Activated naive CD4-positive, alpha-beta T cell (primary cell): Measurements from ENCODE around the gene PIK3C2G.

Experiments used
- DNase-seq, 4 experiments: peaks; one replicate each; lab custom pipeline; 2025; lab: John Stamatoyannopoulos, UW

Gene PIK3C2G

DNA sequence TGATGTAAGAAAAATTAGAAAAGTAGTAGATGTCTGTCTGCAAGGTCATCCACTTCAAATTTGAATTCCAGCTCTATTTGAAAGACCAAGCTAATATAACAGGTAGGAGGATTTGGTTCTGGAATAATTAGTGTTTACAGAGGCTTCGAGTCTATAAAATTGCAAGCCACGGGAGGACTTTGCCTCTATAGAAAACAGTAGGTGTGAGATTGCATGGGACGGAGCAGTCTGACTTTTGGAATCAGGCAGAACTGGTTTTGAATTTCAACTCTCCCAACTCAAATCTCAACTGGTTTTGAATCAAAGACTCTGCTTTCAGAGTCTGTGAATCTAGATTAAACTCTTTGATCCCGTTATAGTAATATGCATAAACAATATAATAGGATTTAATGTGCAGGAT, 82.4 kb downstream of the PIK3C2G start:
- no peak for DNase-seq

GRCh38 chr12:18345021-18345735, 83.9 kb downstream of the PIK3C2G start:
- no peak for DNase-seq

DNA sequence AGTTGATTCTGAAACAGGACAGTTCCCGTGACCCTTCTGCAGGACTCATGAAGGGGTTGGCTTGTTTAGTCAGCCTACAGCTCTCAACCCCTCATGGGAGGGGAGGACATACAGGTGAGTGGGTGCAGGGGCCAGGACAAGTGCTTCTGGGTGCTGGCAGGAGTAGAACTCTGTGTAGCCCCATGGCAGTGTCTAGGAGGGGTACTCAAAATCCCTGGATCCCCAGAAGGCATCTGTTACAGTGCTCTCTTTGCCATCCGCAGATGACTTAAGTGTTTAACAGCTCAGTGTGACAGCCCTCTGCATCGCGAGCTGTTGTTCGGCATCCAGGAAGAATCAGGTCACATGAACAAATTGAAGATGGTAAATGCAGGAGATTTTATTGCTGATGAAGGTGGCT, 91.0 kb downstream of the PIK3C2G start:
- DNase-seq, result no peak

GRCh38 chr12:18355429-18355828, 94.1 kb downstream of the PIK3C2G start:
- DNase-seq, result no peak

- no peak for DNase-seq
Measured at GRCh38 chr12:18358077-18358476, 96.8 kb downstream of the PIK3C2G start.

- DNase-seq, result no peak
Measured at GRCh38 chr12:18358930-18359329, 97.6 kb downstream of the PIK3C2G start.

- DNase-seq, result no peak
Measured at GRCh38 chr12:18361433-18361832, 100.1 kb downstream of the PIK3C2G start.

DNA sequence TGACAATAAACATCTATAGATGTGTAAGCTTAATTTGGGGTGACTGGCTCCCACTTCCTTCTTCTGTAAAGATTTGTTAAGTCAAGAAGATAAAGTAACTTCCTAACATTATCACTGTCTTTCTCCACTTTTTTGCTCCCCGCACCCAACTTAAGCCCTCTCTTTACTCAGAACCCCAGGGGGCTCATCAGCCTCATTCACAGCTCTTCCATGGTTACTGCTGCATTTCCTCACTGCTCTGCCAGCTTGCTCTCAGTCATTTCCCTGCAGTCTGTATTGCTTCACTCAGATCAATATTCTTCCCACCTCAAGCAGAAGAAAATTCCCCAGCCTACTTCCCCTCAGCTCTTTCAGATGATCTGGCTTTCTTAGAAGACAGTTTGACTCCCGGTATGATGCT, 102.0 kb downstream of the PIK3C2G start:
- no peak for DNase-seq

- no peak for DNase-seq
Measured at GRCh38 chr12:18368594-18368993, 107.3 kb downstream of the PIK3C2G start.

- DNase-seq, result no peak
Measured at GRCh38 chr12:18373181-18373580, 111.9 kb downstream of the PIK3C2G start.

DNA sequence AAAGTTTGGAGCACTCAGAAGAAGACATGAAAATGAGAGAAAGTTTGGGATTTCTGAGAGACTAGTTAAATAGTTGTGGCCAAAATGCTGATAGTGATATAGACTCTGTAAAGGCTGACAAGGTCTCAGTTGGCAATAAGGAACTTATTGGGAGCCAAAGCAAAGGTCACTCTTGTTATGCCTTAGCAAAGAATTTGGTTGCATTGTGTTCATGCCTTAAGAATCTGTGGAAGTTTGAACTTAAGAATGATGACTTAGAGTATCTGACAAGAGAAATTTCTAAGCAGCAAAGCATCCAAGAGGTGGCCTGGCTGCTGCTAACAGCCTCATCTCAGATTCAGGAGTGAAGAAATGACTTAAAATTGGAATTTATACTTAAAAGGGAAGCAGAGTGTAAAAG, 113.8 kb downstream of the PIK3C2G start:
- no peak for DNase-seq

- DNase-seq, result no peak
Measured at GRCh38 chr12:18375583-18375982, 114.3 kb downstream of the PIK3C2G start.

DNA sequence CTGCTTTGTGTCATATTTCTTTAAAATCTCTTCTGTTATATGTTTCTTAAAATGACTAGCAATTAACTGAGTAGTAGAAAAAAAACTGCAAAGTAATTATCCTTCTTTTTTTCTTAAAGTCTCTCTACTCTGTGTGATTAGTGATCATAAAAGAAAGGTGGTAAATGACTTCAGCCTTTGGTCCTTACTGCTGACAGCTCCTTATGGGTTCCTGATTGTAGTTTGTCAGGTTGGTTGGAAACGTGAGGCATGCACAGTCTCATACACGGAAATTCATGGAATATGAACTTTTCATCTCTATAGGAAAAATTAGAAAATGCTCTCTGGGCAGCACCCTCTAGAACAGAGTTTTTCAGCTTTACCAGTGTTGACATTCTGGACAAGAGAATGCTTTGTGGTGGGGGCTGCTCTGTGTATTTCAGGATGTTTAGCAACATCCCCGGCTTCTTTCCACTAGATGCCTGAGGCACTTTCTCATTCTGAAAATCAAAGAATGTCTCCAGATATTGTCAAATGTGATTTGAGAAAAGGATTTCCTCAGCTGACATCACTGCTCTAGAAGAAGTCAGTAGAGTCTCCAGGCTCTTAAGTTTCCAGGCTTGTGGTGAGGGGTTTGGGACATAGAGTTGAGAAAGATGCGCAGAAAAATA, 121.0 kb downstream of the PIK3C2G start:
- DNase-seq, result no peak

GRCh38 chr12:18383203-18383602, 121.9 kb downstream of the PIK3C2G start:
- no peak for DNase-seq

DNA sequence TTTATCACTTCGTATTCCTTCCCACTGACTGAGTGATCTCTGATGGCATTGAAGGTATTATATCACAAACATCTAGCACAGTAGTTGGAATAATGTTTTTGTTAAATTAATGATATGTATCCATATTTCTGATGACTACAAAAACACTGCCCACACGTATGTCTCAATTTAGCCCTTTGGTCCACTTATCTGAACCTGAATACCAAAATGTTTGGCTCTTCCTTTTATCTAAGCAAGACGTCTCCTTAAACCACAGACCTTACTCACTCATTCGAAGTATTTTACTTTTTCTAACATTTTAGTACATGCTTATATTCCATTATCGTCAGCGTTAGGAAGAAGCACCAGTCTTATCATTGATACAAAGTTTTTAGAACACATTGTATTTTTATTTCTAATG, 126.4 kb downstream of the PIK3C2G start:
- no peak for DNase-seq

DNA sequence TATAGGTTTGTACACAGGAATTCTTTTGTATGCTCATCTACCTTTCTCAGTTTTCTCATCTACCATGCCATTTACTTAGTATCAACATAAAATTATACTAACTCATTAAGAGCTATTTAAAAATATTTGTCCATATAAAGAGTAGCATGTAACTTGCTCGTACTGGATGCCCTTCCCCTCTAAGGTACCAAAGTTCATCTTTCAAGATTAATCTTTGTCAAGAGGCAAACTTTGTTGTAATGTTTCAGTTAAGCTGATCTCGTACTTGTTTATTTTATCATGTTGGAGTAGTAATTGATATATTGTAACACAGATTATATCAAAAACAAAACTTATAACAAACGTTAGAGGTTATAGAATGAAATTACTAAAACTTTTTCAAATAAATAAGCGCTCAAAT, 128.5 kb downstream of the PIK3C2G start:
- no peak for DNase-seq

DNA sequence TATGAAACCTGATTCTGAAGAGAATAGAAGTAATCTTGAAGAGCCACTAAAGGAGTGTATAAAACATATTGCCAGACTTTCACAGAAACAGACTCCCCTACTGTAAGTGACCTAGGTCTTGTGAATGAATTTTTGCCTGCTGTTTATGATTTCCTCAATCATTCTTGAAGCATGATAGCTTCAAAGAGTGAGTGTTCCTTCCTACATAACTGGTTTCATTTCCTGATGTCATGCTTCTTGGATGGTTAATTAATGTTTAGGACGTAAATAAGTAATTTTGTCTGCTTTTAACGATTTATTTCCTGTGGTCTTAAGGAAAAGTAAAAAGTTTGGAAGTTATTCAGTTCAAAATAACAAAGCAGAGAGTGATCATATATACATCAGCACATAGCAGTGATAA, 129.8 kb downstream of the PIK3C2G start:
- no peak for DNase-seq

DNA sequence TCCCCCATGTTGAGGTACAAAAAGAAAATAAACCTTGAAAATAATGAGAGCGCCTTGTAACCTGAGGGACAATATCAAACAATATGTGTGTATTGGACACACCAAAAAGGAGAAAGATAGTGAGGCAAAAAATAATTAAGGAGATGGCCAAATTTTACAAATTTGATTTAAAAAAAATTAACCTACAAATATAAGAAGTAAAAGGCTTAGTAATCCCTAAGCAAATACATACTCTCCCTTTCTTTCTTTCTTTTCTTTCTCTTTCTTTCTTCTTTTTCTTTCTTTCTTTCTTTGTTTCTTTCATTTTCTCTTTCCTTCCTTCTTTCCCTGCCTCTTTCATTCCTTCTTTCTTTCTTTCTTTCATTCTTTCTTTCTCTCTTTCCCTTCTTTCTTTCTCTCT, 133.4 kb downstream of the PIK3C2G start:
- no peak for DNase-seq

GRCh38 chr12:18400186-18400585, 138.9 kb downstream of the PIK3C2G start:
- no peak for DNase-seq

GRCh38 chr12:18402872-18403611, 141.7 kb downstream of the PIK3C2G start:
- no peak for DNase-seq

GRCh38 chr12:18411453-18411852, 150.1 kb downstream of the PIK3C2G start:
- no peak for DNase-seq

DNA sequence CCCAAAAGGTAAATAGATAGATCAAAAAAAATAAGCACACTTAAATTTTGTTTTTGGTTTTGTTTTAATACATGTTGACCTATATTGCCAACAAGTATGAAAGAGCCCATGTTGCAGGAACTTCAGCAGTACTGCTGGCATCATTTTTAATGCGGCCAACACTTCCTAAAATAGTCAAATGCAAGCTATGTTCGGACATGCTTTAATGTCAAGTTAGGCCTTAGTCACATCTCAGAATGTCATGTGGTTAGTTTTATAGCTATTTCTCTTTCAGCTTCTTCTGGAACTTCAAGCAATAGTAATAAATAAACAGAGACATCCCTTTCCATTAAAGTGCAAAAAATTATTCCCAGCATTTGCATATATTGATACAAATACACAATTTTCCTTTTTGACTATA, 153.4 kb downstream of the PIK3C2G start:
- no peak for DNase-seq

DNA sequence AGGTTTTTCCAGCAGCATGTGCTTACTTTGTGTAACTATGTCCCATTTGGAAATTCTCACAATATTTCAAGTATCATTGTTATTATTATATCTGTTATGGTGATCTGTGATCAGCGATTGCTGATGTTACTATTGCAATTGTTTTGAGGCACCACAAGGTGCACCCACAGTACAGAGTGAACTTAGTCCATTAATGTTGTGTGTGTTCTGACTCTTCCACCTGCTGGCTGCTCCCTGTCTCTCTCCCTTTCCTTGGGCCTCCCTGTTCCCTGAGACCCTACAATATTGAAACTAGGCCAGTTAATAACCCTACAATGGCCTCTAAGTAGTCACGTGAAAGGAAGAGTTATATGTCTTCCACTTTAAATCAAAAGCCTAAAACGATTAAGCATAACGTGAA, 153.9 kb downstream of the PIK3C2G start:
- no peak for DNase-seq
